Activated T-helper 2 cell treated with anti-CD3 and anti-CD28 coated beads, Interferon-gamma antibody, Interleukin-2, Interleukin-4, amounts not matched to agents 10 μg/mL and 5 μg/mL and 100 μg/mL, durations not matched to agents 14 hours and 24 hours and 36 hours (primary cell): ENCODE data around the gene SAMD4B. TPM values are rescaled to one million over a fixed set of nuclear protein-coding genes. Genes with fewer than 3 reads are reported as not detected.

Experiments
- DNase-seq: peaks from one replicate; pipeline ENCODE4 v3.0.0; 2021; ENCODE audit warnings: low spot score
- H3K27ac Mint-ChIP-seq: one replicate; pipeline ENCODE4 v1.8.0; 2021; ENCODE audit warnings: mixed read lengths
- H3K27me3 Mint-ChIP-seq: one replicate; pipeline ENCODE4 v1.8.0; 2021; ENCODE audit warnings: low read depth, mixed read lengths
- H3K36me3 Mint-ChIP-seq: one replicate; pipeline ENCODE4 v1.8.0; 2021; ENCODE audit warnings: low read depth, mixed read lengths
- H3K4me1 Mint-ChIP-seq: one replicate; pipeline ENCODE4 v1.8.0; 2021; ENCODE audit warnings: low read depth, mixed read lengths
- H3K4me3 Mint-ChIP-seq: one replicate; pipeline ENCODE4 v1.8.0; 2021; ENCODE audit warnings: low read depth, mild to moderate bottlenecking, moderate library complexity, mixed read lengths
- H3K9me3 Mint-ChIP-seq: one replicate; pipeline ENCODE4 v1.8.0; 2021; ENCODE audit warnings: mixed read lengths
- intact Hi-C: fragments of 100-400 bp; cut with micrococcal nuclease; formaldehyde crosslinking; loops from one replicate; pipeline ENCODE4 v1.15.1; 2023
- total RNA-seq: library from RNA; stranded (reverse); gene quantifications from 2 replicates; pipeline ENCODE4 v1.2.3, GENCODE V29; 2022

Gene SAMD4B
- total RNA-seq, 1 donor from 2014 or later, result 64.0 TPM

GRCh38 chr19:39408392-39409207 lies 66.4 kb downstream of the SAMD4B start:
- H3K27me3 Mint-ChIP-seq, result no peaks in the 10 kb centered on the region
- H3K9me3 Mint-ChIP-seq, result no peaks in the 10 kb centered on the region
- intact Hi-C loops, result loop anchor here (5.0 to 10.0 kb wide), 2 partner anchors 554 to 1389 kb away; partner anchors contain the start of gene EGLN2
- no peak for DNase-seq
- H3K4me3 Mint-ChIP-seq, result peak overlapping the region; percentile 97
- H3K36me3 Mint-ChIP-seq, result peaks cover 23% of the 10 kb centered on the region
- H3K27ac Mint-ChIP-seq, result peak overlapping the region; percentile 88
- H3K4me1 Mint-ChIP-seq, result peaks cover 40% of the 10 kb centered on the region

GRCh38 chr19:39409208-39410016 lies 67.2 kb downstream of the SAMD4B start:
- Mint-ChIP-seq H3K9me3 (no peaks in the 10 kb centered on the region), H3K4me3 (peak overlapping the region; percentile 97), H3K36me3 (peaks cover 31% of the 10 kb centered on the region), H3K4me1 (peaks cover 44% of the 10 kb centered on the region), H3K27ac (peak overlapping the region; percentile 90), H3K27me3 (no peaks in the 10 kb centered on the region)
- peak; percentile 70 for DNase-seq
- intact Hi-C loops, result loop anchor here (1.0 to 10.0 kb wide), 3 partner anchors 197 to 1388 kb away; partner anchors contain the start of gene EGLN2

- intact Hi-C loops, result loop anchor here (1.0 kb wide), 1 partner anchor 198 kb away; no protein-coding TSS in a partner anchor
- Mint-ChIP-seq H3K4me1 (peaks cover 46% of the 10 kb centered on the region), H3K4me3 (peak overlapping the region; percentile 80), H3K27ac (peak overlapping the region; percentile 90), H3K9me3 (no peaks in the 10 kb centered on the region), H3K27me3 (no peaks in the 10 kb centered on the region), H3K36me3 (peaks cover 36% of the 10 kb centered on the region)
- peak; percentile 61 for DNase-seq
These were observed 68.0 kb downstream of the SAMD4B start for GRCh38 chr19:39410017-39410830.

GRCh38 chr19:39410831-39411080 lies 68.5 kb downstream of the SAMD4B start:
- Mint-ChIP-seq H3K36me3 (peaks cover 39% of the 10 kb centered on the region), H3K4me1 (peaks cover 42% of the 10 kb centered on the region), H3K9me3 (no peaks in the 10 kb centered on the region), H3K27me3 (no peaks in the 10 kb centered on the region), H3K4me3 (peak overlapping the region; percentile 80), H3K27ac (peak overlapping the region; percentile 90)
- intact Hi-C loops, result loop anchor here (1.0 kb wide), 2 partner anchors 9 to 198 kb away; no protein-coding TSS in a partner anchor
- no peak for DNase-seq

GRCh38 chr19:39411081-39411831 lies 69.0 kb downstream of the SAMD4B start:
- H3K27ac Mint-ChIP-seq, result peak overlapping the region; percentile 90
- intact Hi-C loops, result loop anchor here (1.0 kb wide), 1 partner anchor 10 kb away; no protein-coding TSS in a partner anchor
- no peaks in the 10 kb centered on the region for H3K27me3 Mint-ChIP-seq
- H3K4me3 Mint-ChIP-seq, result peak overlapping the region; percentile 80
- no peaks in the 10 kb centered on the region for H3K9me3 Mint-ChIP-seq
- no peak for DNase-seq
- peaks cover 39% of the 10 kb centered on the region for H3K36me3 Mint-ChIP-seq
- H3K4me1 Mint-ChIP-seq, result peaks cover 38% of the 10 kb centered on the region

GRCh38 chr19:39411832-39412099 lies 69.5 kb downstream of the SAMD4B start:
- peak overlapping the region; percentile 90 for H3K27ac Mint-ChIP-seq
- intact Hi-C loops, result loop anchor here (1.0 to 2.0 kb wide), 8 partner anchors 10 to 289 kb away; partner anchors contain the start of genes MED29 and PAF1
- no peaks in the 10 kb centered on the region for H3K27me3 Mint-ChIP-seq
- DNase-seq, result peak; percentile 84
- H3K9me3 Mint-ChIP-seq, result no peaks in the 10 kb centered on the region
- peaks cover 38% of the 10 kb centered on the region for H3K4me1 Mint-ChIP-seq
- peak overlapping the region; percentile 80 for H3K4me3 Mint-ChIP-seq
- peaks cover 39% of the 10 kb centered on the region for H3K36me3 Mint-ChIP-seq

GRCh38 chr19:39412100-39412866 lies 70.1 kb downstream of the SAMD4B start, which contains the start of gene PLEKHG2:
PLEKHG2 (plus strand) TSS chr19:39412669; CDS start chr19:39414087, 1,418 bp downstream.
- Mint-ChIP-seq H3K4me3 (peak within 1 kb of the TSS; percentile 97), H3K4me1 (peaks cover 38% of the 10 kb centered on the region), H3K27me3 (no peaks in the 10 kb centered on the region), H3K27ac (peak within 1 kb of the TSS; percentile 90), H3K9me3 (no peaks in the 10 kb centered on the region), H3K36me3 (peaks cover 35% of the 10 kb centered on the region)
- DNase-seq, result peak; percentile 96
- intact Hi-C loops, result loop anchor here (1.0 to 2.0 kb wide), 7 partner anchors 15 to 290 kb away; partner anchors contain the start of genes MED29 and PAF1

GRCh38 chr19:39412867-39413271 lies 70.6 kb downstream of the SAMD4B start:
- intact Hi-C loops, result loop anchor here (1.0 to 2.0 kb wide), 7 partner anchors 16 to 291 kb away; partner anchors contain the start of genes MED29 and PAF1
- Mint-ChIP-seq H3K9me3 (no peaks in the 10 kb centered on the region), H3K27ac (peak overlapping the region; percentile 42), H3K36me3 (peaks cover 35% of the 10 kb centered on the region), H3K27me3 (no peaks in the 10 kb centered on the region), H3K4me3 (peak overlapping the region; percentile 80), H3K4me1 (peaks cover 37% of the 10 kb centered on the region)
- no peak for DNase-seq

- DNase-seq, result no peak
- Mint-ChIP-seq H3K4me1 (peaks cover 32% of the 10 kb centered on the region), H3K27me3 (no peaks in the 10 kb centered on the region)
These were observed 71.2 kb downstream of the SAMD4B start for GRCh38 chr19:39413272-39413910.

GRCh38 chr19:39413911-39414608 lies 71.8 kb downstream of the SAMD4B start:
- peak overlapping the region; percentile 81 for H3K27ac Mint-ChIP-seq
- no peaks in the 10 kb centered on the region for H3K9me3 Mint-ChIP-seq
- intact Hi-C loops, result loop anchor here (2.0 kb wide), 1 partner anchor 63 kb away; no protein-coding TSS in a partner anchor
- peak overlapping the region; percentile 97 for H3K4me3 Mint-ChIP-seq
- H3K36me3 Mint-ChIP-seq, result peaks cover 33% of the 10 kb centered on the region
- peaks cover 27% of the 10 kb centered on the region for H3K4me1 Mint-ChIP-seq
- no peaks in the 10 kb centered on the region for H3K27me3 Mint-ChIP-seq
- DNase-seq, result no peak

More at GRCh38 chr19:39413272-39413910, 71.2 kb downstream of the SAMD4B start:
- Mint-ChIP-seq H3K9me3 (no peaks in the 10 kb centered on the region), H3K36me3 (peaks cover 34% of the 10 kb centered on the region), H3K4me3 (peak overlapping the region; percentile 97), H3K27ac (peak overlapping the region; percentile 81)
- intact Hi-C loops, result loop anchor here (2.0 kb wide), 1 partner anchor 63 kb away; no protein-coding TSS in a partner anchor
